ENCODE measurements around the gene SURF2. TPM values are rescaled to one million over a fixed set of nuclear protein-coding genes. Genes with fewer than 3 reads are reported as not detected.
"Not testable (repeated sequence)": the region's sequence is repeated elsewhere in the genome, so short reads cannot be mapped to it uniquely, and the experiment has no call there.

SURF2 gene
- 10 to 100 TPM; 16.1 to 36.4 (median 28.7) TPM for total RNA-seq

GRCh38 chr9:133356391-133357091 is at the start of gene SURF2, which contains the start of gene SURF1:
SURF2 (plus strand) TSS chr9:133356550; CDS start chr9:133356593, 43 bp downstream.
SURF1 (minus strand) TSS chr9:133356487; CDS start chr9:133356453, 34 bp downstream.
- H3K27ac ChIP-seq (replicated peaks in 1 of 4) = peak within 1 kb of the TSS; percentile 67 to 90 (median 78)
- peak within 1 kb of the TSS; percentile 81 to 88 (median 85) for H3K4me3 ChIP-seq
- peaks cover 27 to 40% (median 36%) of the 10 kb centered on the region in 4 donors for H3K4me1 ChIP-seq
- DNase-seq (ENCODE audit: extremely low spot score) = peak; percentile 96
- peaks cover 25 to 59% (median 47%) of the 10 kb centered on the region in 4 donors for H3K36me3 ChIP-seq
- no peaks in the 10 kb centered on the region for H3K9me3 ChIP-seq
- intact Hi-C loops (cut with DNase I) = no loop called here
- no peaks in the 10 kb centered on the region for H3K27me3 ChIP-seq
- TF ChIP-seq POLR2AphosphoS5 (IDR thresholded peaks at IDR 0.05) (peak; percentile 77 to 88), EP300 (IDR thresholded peaks at IDR 0.05) (no peak), POLR2A (IDR thresholded peaks at IDR 0.05; ENCODE audit: low read depth) (no peak)
- 0% methylated on average over 13 of the region's 78 CpGs for WGBS

GRCh38 chr9:133307301-133307700 is 49.0 kb upstream of the SURF2 start:
- Histone ChIP-seq H3K36me3 (no peaks in the 10 kb centered on the region), H3K4me3 (no peak overlapping the region), H3K4me1 (no peaks in the 10 kb centered on the region), H3K9me3 (no peaks in the 10 kb centered on the region), H3K27ac (replicated peaks in 1 of 4) (no peak overlapping the region), H3K27me3 (peaks cover 0 to 45% (median 2%) of the 10 kb centered on the region in 4 donors)
- no peak for TF ChIP-seq POLR2AphosphoS5 (IDR thresholded peaks at IDR 0.05)
- TF ChIP-seq CTCF (IDR thresholded peaks at IDR 0.05) = no peak
- no peak for TF ChIP-seq EP300 (IDR thresholded peaks at IDR 0.05)
- no peak for TF ChIP-seq POLR2A (IDR thresholded peaks at IDR 0.05; ENCODE audit: low read depth)
- no peak for DNase-seq (ENCODE audit: extremely low spot score)
- WGBS = 71% methylated on average over 16 of the region's 16 CpGs
- intact Hi-C loops (cut with DNase I) = no loop called here

- Histone ChIP-seq H3K27ac (replicated peaks in 1 of 4) (no peak overlapping the region), H3K4me3 (no peak overlapping the region), H3K4me1 (no peaks in the 10 kb centered on the region), H3K36me3 (no peaks in the 10 kb centered on the region), H3K9me3 (no peaks in the 10 kb centered on the region), H3K27me3 (peaks cover 0 to 31% (median 2%) of the 10 kb centered on the region in 4 donors)
- 78% methylated on average over 6 of the region's 6 CpGs for WGBS
- DNase-seq (ENCODE audit: extremely low spot score) = no peak
- TF ChIP-seq POLR2AphosphoS5 (IDR thresholded peaks at IDR 0.05) (no peak), EP300 (IDR thresholded peaks at IDR 0.05) (no peak), POLR2A (IDR thresholded peaks at IDR 0.05; ENCODE audit: low read depth) (no peak), CTCF (IDR thresholded peaks at IDR 0.05) (no peak)
- intact Hi-C loops (cut with DNase I) = no loop called here
Measured at GRCh38 chr9:133309608-133310007, 46.7 kb upstream of the SURF2 start.

- intact Hi-C loops (cut with DNase I) = no loop called here
- Histone ChIP-seq H3K27ac (replicated peaks in 1 of 4) (no peak overlapping the region), H3K4me1 (no peaks in the 10 kb centered on the region), H3K27me3 (peaks cover 0 to 9% (median 0%) of the 10 kb centered on the region in 4 donors), H3K4me3 (no peak overlapping the region), H3K36me3 (no peaks in the 10 kb centered on the region), H3K9me3 (no peaks in the 10 kb centered on the region)
- TF ChIP-seq POLR2A (IDR thresholded peaks at IDR 0.05; ENCODE audit: low read depth) = no peak
- no peak for TF ChIP-seq EP300 (IDR thresholded peaks at IDR 0.05)
- TF ChIP-seq POLR2AphosphoS5 (IDR thresholded peaks at IDR 0.05) = no peak
- no peak for TF ChIP-seq CTCF (IDR thresholded peaks at IDR 0.05)
- no peak for DNase-seq (ENCODE audit: extremely low spot score)
- 46% methylated on average over 2 of the region's 2 CpGs for WGBS
Measured at GRCh38 chr9:133315997-133316396, 40.4 kb upstream of the SURF2 start.

GRCh38 chr9:133317551-133317950 is 38.8 kb upstream of the SURF2 start:
- intact Hi-C loops (cut with DNase I) = not testable (repeated sequence)

More at GRCh38 chr9:133317551-133317950, 38.8 kb upstream of the SURF2 start:
- H3K27ac ChIP-seq (replicated peaks in 1 of 4); H3K4me1 ChIP-seq; H3K4me3 ChIP-seq; H3K27me3 ChIP-seq; H3K9me3 ChIP-seq; DNase-seq (ENCODE audit: extremely low spot score); H3K36me3 ChIP-seq: not testable (repeated sequence)
- WGBS = 85% methylated on average over 6 of the region's 13 CpGs
